ENCODE data around the gene LMX1B.

The LMX1B gene

DNA sequence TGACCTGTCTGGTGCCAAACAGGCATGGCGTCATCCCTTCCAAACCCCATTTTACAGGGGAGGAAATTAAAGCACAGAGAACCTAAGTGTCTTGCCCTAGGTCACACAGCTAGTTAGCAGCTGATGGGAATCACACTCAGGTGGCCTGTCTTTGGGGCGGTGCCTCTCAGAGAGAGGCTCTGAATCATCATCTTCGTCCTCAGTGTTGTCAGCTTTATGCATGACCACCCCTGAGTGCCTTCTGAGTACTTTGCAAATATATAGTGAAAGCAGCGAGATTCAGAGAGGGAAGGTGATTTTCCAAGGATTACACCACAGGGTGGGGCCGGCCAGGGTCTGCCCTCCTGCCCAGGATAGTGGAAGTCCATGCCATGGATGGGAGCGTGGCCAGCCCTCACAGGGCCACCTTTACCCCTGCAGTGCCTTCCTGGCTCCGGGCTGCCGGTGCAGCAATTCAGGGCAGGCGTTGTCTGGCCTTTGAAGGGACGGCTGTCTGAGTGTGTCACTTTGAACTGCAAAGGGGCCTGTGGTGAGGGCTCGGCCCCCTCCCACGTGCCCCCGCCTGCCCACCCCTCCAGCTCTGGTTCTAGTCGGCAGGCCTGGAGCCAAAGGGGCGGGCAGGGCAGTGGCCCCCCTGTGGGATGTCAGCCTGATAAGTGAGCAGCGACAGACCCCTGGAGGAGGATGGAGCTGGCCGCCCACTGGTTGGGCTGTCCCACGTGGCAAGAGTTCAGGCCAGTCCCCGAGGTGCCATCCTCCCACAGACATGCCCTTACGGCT, 16.9 kb downstream of the LMX1B start:
- no peak for DNase-seq (ENCODE audit: low read depth in 2 of 3, low spot score in 2 of 3)

DNA sequence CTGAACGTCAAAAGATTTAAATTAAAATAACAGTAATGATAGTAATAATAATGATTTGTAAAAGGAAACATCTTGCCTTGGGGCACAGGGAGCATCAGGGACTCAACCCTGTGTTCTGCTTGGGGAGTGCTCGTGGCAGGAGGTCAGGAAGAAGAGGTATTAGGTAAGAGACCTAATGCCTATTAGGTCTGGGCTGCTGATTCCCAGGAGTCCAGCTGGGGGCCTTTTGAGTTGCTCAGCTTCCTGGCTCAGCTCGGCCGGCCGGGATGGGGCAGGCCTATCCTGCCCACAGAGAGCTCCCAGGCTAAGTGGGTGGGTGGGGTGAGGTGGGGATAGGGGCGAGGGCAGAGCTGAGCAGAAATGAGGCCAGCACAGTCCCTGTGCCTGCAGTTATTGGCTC, 17.5 kb downstream of the LMX1B start:
- no peak for DNase-seq (ENCODE audit: low read depth in 2 of 3, low spot score in 2 of 3)

DNA sequence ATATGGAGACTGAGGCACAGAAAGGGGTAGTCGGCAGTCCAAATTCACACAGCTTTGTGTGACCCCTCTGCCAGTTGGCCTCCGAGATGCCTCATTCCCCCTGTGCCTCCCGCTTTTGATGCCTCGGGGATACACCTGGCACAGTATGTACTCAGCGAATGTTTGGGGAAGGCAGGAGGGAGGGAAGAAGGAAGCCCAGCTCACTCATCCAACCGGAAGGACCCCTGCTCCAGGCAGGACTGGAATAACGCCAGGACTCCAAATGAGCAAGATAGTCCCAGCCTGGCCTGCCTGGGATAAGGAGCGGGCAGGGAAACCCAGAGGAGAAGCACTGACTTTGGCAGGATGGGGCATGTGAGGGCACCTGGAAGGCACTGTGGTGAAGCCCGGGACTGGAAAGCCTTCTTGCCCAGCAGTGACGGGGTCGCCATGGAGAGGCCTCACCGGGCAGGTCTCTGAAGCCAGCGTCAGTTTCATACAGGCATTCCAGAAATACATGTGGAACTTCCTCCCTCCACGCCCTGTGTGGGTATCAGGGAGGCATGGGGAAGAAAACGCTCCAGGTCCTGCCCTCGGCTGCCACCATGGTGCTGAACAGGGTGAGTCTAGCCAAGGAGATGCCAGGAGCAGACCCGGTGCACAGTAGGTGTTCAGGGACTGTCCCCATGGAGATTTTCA, 20.3 kb downstream of the LMX1B start:
- DNase-seq (ENCODE audit: low read depth in 2 of 3, low spot score in 2 of 3), result no peak

DNA sequence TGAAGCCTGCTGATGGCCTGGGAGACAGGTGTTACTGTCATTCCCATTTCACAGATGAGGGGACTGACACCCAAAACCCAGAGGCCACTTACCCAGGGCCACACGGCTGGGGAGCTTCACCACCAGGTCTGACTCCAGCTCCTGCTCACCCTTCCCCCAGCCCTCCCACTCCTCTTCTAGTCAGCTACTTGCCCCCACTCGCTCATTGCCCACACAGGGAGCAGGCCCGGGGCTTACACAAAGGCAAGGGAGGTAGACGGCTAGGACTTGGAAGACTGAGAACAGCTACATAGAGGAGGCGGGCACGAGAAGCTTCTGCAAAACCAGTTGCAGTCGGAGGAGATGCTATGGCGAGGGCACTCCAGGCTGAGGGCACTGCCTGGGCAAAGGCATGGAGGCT, 21.3 kb downstream of the LMX1B start:
- no peak for DNase-seq (ENCODE audit: low read depth in 2 of 3, low spot score in 2 of 3)

DNA sequence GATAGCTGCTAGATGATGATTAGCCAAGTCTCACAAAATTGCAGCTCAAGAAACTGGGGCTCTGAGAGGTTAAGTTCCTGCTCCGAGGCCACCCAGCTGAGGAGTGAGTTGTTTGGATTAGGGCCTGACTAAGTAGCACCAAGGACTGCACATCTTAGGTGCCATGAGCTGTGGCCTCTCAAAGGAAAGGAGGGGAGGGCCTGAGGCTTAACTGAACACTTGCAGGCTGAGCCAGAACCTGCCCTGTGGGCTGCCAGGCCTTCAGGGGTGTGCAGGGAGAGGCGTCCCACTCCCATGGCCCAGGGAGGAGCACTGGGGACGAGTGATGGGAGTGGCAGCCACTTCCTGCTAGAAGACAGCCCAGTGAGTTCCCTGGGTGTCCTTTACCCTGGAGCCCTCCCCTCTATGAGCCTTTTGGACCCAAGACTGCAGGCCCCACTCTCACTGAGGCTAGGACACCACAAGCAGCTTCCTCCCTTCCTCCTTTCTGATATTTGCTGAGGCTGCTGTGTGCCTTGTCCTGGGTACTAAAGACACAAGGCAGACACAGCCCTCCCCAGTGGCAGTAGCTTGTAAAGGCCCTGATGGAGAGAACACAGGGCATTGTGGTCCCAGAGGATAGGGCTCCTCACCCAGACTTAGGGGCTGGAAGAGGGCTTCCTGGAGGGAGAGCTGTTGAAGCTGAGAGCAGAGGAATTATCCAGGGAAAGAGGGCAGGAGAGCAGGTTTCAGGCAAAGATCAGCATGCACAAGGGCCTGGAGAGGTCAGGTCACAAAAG, 22.1 kb downstream of the LMX1B start:
- no peak for DNase-seq (ENCODE audit: low read depth in 2 of 3, low spot score in 2 of 3)

DNA sequence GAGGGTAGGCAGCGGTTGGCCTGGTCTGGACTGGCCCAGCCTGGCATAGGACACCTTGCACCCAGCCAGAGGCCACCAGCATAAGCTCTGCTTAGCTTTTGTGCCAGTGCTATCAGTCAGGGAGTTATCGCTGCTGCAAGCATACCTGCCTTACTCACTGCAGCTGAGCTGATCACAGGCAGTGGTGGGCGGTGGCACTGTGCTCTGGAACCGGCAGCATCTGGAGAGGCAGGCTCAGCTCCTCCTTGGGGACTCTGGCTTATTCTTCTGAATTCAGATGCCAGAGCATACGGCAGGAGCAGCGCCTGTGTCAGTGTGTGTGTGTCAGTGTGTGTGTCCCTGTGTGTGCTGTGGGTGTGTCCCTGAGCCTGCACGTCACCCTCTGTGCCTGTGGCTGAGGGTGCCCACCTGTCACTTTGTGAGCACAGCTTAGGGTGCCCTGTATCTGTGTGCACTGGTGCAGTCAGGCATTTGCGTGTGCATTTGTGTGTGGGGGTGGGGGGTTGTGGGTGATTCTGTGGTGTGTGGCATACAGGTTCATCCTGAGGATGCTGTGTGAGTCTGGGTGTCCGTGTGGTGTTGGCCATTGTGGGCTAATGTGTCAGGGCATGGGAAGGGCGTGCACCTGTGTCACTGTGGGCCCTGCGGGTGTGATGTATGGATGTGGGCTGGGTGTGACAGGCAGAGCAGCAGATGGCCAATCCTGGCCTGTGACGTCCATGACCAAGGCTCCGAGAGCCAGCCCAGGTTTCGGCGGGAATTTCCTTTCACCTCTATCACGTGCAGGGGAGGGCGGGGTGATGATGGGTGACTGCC, 23.5 kb downstream of the LMX1B start:
- DNase-seq (ENCODE audit: low read depth in 2 of 3, low spot score in 2 of 3), result no peak

DNA sequence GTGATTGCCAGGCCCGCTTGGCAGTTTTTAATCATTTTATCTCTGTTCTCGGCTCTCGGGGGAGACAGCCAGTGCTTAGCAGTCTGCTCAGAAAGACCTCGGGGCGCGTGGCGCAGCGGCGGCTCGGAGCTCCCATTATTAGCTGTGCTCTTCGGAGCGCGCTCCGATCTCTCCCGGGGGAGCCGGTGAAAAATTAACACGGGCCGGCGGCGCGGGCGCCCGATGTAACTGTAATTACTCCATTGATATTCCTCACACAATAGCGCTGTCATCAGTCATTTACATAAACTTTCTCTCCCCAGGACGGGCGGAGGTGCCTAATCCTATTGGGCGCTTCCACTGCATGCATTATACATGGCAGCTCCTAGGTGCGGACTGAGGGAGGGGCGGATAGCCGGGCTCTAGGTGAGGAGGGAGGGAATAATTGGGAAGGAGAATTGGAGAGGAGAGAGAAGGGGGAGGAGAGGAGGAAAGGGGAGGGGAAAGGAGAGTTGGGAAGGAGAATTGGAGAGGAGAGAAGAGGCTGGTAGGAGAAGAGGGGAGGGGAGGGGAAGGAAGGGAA, 24.9 kb downstream of the LMX1B start:
- DNase-seq (ENCODE audit: low read depth in 2 of 3, low spot score in 2 of 3), result no peak

DNA sequence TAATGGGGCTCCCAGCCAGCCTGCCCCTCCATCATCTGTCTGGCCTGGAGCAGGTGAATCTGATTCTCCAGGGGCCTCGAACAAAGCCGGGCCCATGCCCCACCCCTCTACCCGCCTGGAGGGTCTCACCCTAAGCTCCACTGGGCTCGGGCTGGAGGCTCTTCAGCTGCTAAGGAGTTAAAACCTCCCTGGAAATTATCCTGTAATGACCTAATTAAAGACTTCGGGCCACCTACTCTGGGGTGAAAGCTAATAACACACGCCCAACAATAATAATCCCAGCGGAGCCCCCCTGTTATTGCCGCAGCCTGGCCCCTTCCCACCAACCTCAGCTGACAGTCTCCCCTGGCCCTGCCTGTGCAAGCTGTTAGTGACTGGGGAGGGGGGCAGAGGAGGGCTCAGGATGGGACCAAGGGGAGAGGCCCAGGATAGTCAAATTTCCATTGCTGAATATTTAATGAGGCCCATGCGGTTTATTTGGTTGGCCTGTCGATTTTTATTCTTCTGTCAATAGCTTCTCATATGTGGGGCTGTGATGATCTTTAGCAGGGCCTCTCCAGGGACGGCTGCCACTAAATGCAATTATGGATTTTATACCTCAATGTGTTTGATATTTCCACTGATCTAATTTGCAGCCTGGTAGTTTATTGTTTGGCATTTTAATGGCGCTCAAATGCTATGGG, 25.7 kb downstream of the LMX1B start:
- no peak for DNase-seq (ENCODE audit: low read depth in 2 of 3, low spot score in 2 of 3)

DNA sequence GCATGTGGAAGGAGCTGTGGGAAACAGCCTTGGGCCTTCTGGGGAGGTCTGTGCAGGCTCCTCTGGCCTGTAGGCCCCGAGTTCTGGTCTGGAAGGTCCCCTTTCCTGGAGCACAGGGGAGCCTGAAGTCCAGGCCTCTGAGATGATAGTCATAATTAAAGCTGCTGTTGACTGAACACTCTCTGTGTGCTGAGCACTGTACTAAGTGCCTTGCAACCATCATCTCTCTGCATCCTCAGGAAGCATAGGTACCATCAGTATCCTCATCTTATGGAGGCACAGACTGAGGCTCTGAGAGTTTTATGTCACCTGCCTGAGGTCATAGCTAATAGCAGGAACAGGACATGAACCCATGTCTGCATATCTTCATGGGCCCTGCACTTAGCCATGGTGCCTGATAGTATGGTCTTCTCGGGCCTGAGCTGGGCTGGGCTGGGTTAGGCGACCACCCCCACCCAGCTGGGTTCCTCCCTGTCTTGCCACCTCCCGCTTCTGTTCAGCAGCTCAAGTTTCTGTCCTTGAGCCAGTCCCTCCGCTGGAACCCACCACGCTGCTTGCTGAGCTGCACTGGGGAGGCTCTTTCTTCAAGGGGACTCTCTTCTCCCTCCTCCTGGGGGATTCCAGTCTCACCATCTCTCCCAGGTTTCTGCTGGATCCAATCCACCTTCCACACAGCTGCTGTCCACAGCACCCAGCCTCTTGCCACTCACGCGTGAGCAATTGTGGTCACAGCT, 27.6 kb downstream of the LMX1B start:
- DNase-seq (ENCODE audit: low read depth in 2 of 3, low spot score in 2 of 3), result no peak

DNA sequence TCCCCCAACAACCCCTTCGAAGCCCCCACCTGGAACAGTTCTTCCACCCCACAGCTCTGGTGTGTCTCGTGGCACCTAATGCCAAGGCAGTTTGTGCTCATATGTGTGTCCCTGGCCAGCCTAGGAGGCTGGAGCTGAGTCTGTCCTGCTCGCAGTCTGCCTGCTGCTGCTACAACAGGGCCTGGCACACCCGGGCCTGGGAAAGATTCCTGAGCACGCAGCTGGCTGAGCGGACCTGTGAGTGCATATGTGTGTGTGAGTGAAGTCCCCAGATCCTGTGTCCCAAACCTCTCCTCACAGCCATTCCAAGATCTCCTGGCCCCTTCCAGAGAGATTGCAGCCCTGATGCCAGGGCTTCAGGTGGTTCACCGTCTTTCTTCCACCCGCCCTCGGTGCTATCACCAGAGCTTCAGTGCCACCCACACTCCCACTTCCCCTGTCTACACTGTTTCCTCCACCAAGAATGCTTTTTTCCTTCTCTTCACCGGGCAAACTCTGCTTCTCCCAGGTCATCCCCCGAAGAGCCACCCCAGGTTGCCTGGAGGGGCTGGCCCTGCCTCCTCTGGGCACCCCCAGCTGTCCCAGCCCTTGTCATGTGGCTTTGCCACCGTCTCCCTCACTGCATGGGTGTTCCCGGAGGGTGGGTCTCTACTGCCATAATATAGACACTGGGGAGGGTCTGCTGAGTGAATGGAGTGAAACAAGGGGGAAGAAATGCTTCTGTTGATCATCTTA, 28.4 kb downstream of the LMX1B start:
- DNase-seq (ENCODE audit: low read depth in 2 of 3, low spot score in 2 of 3), result no peak

DNA sequence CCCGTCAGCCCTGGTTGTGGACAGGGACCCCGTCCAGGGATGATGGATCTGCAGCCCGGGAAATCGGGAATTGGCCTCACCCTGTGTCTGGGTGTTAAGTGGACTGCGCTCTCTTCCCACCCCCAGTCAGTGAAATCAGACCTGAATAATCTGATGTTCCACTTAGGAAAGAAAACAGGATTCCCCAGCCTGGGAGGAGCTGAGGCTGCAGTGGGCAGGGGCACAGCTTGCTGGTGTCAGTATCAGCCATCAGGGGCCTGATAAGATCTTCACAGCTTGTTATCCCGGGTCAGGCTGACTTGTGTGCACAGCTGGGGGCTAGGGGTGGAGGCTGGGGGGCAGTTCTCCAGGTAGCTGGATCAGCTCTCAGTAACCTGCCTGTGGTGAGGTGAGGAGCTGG, 29.1 kb downstream of the LMX1B start:
- no peak for DNase-seq (ENCODE audit: low read depth in 2 of 3, low spot score in 2 of 3)

DNA sequence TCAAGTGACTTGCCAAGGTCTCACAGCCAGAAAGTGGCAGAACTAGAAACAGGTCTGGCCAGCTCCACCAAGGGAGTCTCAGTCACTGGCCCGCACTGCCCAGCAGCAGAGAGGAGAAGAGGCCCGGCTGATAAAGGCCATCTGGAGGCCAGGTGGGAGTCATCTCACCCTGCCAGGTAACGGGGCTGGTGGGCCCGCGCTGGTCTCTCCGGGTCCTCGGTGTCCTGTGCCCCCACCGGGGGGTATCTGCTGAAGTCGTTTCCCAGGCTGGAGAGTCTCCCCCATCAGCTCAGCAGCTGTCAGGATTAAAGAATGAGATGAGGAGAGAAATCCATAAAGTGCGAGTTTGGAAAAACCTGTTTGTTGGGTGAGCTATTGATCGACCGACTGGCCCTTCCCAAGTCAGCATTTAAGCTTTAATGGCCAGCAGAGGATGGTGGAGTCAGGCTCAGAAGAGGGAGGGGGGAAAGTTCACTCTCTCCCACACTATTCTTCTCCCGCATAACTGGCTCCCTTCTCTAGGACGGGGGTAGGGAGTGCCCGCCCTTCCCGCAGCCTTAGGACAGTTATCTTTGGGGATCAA, 30.3 kb downstream of the LMX1B start:
- DNase-seq (ENCODE audit: low read depth in 2 of 3, low spot score in 2 of 3), result no peak

DNA sequence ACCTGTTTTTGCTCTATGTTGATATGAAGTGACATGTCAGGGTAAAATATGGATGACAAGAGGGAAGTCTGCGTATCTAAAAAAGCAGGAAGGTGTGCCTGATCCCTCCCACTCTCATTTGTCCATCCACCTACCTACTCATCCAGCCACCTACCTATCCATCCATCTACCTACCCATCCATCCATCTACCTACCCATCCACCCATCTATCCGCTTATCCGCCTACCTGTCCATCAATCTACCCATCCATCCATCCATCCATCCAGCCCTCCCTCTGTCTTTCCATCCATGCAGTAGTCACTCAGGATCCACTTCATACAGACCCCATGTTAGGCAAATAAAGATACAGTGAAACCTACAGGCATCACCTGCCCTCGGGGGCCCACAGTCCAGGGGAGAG, 32.4 kb downstream of the LMX1B start:
- no peak for DNase-seq (ENCODE audit: low read depth in 2 of 3, low spot score in 2 of 3)

DNA sequence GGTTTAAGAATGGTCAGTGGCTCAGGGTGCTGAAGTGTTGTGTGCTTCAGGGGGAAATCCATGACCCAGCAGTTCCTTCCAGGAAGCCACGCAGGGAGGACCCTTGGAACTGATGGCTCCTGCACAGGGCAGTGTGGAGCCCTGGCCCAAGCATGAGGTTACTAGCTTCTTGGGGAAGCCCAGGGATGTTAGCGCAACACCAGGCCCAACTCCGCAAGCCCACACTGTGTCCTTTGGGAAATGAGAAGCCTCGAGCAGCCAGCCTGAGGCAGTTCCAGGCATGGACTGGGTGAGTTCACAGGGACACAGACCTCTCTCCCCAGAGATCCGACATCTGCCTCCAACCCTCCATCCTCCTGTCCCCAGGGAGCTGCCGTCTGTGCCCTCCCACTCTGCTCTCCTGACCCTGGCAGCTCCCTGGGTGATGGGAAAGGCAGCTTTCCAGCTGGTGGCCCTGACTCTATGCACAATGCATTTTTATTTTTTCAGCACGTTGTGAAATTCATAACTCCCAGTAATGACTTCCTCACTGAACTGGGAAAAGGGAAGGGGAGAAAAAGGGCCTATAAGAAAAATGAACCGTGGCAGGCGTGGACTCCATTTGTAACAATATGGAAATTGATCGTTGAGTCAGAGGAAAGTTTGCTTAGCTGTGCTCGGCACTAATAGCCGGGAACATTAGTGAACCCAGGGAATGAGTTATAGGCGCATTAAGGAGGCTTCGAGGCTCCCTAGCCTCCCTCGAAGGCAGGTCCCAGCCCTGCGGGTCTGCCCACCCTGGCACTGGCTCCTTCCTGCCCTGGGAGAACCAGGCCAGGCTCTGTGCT, 34.1 kb downstream of the LMX1B start:
- DNase-seq (ENCODE audit: low read depth in 2 of 3, low spot score in 2 of 3), result no peak

DNA sequence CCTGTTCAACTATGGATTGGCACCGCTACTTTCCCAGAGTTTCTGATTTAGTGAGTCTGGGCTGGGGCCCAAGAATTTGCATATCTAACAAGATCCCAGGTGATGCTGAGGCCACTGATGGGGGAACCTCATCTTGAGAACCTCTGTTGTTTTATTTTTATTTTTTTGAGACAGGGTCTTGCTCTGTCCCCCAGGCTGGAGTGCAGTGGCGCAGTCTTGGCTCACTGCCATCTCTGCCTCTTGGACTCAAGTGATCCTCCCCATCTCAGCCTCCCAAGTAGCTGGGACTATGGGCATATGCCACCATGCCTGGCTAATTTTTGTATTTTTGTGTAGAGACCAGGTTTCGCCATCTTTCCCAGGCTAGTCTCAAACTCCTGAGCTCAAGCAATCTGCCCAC, 35.7 kb downstream of the LMX1B start:
- DNase-seq (ENCODE audit: low read depth in 2 of 3, low spot score in 2 of 3), result no peak

DNA sequence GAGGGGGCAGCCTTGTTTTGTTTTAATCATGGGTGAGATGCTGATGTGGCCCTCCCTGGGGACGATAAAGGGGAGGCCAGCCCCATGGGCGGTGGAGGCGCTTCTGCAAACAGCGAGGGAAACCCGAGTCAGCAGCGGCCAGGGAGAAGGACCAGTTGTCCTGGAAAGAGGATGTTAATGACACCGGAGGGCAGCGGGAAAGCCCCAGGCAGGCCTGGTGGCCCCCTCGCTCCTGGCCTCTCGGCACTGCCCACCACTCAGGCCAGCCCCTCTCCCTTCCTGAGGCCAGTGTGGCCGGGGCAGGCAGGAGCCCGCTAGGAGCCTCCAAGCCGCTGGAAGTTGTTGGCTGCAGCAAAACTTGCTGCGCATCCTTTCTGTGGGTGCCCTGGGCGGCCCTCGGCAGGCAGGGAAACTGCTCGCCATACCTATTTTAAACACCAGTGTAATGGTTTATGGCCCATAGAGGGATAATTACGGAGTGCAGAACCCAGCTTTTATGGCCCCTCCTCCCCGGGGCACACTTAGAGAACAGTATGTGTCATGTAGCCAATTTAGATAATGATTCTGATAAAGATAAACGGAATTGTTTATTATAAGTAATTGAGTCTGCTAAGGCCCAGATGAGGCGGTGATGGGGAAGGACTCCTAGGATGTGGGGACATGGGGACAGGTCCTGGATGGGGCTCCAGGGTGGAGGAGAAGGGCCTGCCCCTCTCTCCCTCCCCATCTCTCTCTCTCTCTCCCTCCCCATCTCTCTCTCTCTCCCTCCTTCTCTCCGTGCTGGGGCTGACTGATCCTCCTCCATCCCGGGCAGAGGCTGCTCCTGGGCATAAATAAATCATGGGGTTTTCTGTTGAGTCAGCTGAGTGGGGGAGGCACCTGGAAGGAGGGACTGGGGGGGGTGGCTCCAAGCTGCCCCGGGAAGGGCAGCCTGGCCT, 36.9 kb downstream of the LMX1B start:
- DNase-seq (ENCODE audit: low read depth in 2 of 3, low spot score in 2 of 3), result no peak

DNA sequence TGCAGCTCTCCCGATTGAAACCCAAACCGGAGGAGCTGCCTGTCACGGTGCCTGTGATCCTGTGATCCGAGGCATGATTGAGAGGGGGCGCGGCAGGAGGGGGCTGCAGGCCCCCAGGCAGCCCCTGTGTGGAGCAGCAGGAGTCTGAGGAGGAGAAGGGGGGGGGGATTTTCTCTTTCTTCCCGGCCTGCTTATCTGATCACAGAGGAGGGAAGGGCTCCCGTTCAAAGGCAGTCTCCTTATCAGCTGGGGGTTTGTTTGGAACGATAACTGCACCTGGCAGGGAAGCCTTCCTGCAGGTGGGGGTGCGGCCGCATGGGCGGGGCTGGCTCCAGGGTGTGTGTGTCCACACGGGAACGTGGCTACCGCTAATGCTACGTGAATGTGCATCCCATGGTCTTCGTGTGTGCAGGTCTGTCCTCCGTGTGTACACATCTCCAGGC, 38.4 kb downstream of the LMX1B start:
- DNase-seq (ENCODE audit: low read depth in 2 of 3, low spot score in 2 of 3), result no peak
